ENCODE results near the gene TMEM233.
"Not testable (repeated sequence)": the region's sequence is repeated elsewhere in the genome, so short reads cannot be mapped to it uniquely, and the experiment has no call there.

Gene TMEM233

DNA sequence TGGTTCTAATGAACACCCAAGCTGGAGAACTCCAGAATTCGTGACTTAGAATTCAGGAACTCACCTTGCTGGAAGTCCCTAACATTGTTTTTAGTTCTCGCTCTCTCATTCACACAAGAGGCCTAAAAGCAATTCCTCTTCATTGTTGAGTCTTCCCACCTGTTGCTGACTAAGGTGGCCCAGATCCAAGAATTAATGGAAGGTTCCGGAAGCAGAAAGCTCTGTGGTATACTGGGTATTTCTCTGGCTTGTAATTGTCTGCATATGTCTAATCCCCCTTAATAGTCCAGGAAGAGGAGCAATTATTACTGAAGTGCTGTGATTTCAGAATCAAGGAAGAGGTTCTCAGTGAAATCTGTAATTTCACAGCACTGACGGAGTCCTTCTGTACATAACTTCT lies 31.4 kb downstream of the TMEM233 start:
- ATAC-seq (no peak), DNase-seq (no peak)
- Mint-ChIP-seq H3K27ac (no peak overlapping the region), H3K27me3 (peaks cover 12% of the 10 kb centered on the region), H3K4me3 (no peak overlapping the region), H3K4me1 (no peaks in the 10 kb centered on the region), H3K9me3 (no peaks in the 10 kb centered on the region), H3K36me3 (ENCODE audit: low read depth) (no peaks in the 10 kb centered on the region)

DNA sequence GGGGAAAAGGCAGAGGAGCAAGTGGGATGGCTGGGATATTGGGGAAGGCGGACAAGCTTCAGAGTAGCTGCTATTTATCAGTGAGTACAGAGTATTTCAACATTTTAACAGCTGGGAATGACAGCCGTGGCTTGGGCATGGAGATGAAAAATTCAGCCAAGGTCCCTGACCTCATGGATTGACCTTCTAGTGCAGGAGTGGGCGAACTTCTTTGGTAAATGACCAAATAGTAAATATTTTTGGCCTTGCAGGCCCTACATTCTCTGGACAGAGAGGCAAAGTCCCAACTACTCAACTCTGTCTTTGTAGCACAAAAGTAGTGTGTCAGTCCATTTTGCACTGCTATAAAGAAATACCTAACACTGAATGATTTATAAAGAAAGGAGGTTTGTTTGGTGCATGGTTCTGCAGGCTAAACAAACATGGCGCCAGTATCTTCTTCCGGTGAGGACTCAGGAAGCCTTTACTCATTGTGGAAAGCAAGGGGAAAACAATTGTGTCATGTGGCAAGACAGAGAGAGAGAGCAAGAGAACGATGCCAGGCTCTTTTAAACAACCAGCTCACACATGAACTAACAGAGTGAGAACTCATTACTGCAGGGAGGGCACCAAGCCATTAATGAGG lies 33.6 kb downstream of the TMEM233 start:
- DNase-seq (no peak), ATAC-seq (no peak)
- Mint-ChIP-seq H3K4me1 (no peaks in the 10 kb centered on the region), H3K4me3 (no peak overlapping the region), H3K27me3 (peaks cover 7% of the 10 kb centered on the region), H3K27ac (no peak overlapping the region), H3K36me3 (ENCODE audit: low read depth) (no peaks in the 10 kb centered on the region), H3K9me3 (no peaks in the 10 kb centered on the region)

DNA sequence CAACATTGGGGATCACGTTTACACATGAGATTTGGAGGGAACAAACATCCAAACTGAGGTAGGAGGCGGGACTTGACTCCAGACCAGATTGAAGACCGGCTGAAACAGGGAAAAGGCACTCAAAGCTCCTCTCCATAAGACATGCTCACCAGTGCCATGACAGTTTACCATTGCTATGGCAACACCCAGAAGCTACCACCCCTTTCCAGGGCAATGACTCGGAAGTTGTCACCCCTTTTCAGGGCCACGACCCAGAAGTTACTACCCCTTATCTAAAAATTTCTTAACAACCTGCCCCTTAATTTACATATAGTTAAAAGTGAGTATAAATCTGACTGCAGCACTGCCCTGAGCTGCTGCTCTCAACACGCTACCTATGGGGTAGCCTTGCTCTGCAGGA lies 34.1 kb downstream of the TMEM233 start:
- no peak overlapping the region for H3K4me3 Mint-ChIP-seq
- peaks cover 7% of the 10 kb centered on the region for H3K27me3 Mint-ChIP-seq
- no peak overlapping the region for H3K27ac Mint-ChIP-seq
- DNase-seq = no peak
- H3K9me3 Mint-ChIP-seq = no peaks in the 10 kb centered on the region
- H3K36me3 Mint-ChIP-seq (ENCODE audit: low read depth) = no peaks in the 10 kb centered on the region
- H3K4me1 Mint-ChIP-seq = no peaks in the 10 kb centered on the region
- ATAC-seq = no peak

DNA sequence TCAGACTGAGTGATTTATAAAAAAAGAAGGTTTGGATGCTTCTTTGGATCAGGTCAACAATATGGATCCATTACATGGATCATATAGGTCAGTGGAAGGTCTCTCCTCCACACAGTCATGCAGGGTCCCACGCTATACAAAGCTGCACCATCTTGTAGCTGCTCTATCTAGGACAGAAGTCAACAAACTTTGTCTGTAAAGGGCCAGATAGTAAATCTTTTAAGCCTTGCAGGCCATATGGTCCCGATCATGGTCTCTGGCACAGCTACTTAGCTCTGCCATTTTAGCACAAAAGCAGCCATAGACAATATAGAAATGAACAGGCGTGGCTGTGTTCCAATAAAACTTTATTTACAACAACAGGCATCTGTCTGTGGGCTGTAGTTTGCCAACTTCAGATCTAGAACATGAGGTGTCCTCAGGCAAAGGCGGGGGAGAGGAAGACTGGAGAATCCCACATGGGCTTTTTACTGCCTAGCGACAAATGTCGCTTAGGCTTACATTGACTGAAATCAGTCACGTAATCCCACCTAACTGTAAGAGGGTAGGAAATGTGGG lies 36.7 kb downstream of the TMEM233 start:
- Mint-ChIP-seq H3K27me3 (peaks cover 14% of the 10 kb centered on the region), H3K36me3 (ENCODE audit: low read depth) (no peaks in the 10 kb centered on the region), H3K4me3 (no peak overlapping the region), H3K4me1 (no peaks in the 10 kb centered on the region), H3K9me3 (no peaks in the 10 kb centered on the region), H3K27ac (no peak overlapping the region)
- ATAC-seq (no peak), DNase-seq (no peak)

DNA sequence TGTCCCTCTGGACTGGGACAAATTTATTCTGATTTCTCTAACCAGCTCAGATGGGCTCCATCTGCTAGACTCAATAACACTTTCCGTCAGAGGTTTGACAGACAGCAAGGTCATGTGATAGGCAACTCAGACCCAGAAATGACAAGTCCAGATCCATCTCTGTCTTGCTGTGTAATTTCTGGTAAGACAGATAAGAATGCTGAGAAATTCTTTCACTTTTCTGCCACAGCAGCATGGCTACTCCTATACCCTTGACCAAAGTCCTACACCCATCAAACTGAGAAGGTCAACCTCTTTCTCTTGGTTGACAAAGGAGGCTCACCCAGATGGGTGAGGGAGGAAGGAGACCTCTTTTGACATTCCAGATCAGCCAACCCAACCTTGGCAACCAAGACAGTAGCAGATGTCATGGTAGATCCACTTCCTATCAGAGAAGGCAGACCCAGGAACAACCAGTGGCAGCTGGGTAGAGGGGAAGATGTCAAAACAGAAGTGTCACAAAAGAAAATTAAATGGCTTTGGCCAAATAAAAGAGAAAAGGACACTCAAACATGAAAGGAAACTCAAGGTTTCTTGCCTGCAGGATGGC lies 37.5 kb downstream of the TMEM233 start:
- Mint-ChIP-seq H3K36me3 (ENCODE audit: low read depth) (no peaks in the 10 kb centered on the region), H3K27ac (no peak overlapping the region), H3K4me1 (no peaks in the 10 kb centered on the region), H3K4me3 (no peak overlapping the region), H3K9me3 (no peaks in the 10 kb centered on the region), H3K27me3 (peaks cover 20% of the 10 kb centered on the region)
- DNase-seq (no peak), ATAC-seq (no peak)

DNA sequence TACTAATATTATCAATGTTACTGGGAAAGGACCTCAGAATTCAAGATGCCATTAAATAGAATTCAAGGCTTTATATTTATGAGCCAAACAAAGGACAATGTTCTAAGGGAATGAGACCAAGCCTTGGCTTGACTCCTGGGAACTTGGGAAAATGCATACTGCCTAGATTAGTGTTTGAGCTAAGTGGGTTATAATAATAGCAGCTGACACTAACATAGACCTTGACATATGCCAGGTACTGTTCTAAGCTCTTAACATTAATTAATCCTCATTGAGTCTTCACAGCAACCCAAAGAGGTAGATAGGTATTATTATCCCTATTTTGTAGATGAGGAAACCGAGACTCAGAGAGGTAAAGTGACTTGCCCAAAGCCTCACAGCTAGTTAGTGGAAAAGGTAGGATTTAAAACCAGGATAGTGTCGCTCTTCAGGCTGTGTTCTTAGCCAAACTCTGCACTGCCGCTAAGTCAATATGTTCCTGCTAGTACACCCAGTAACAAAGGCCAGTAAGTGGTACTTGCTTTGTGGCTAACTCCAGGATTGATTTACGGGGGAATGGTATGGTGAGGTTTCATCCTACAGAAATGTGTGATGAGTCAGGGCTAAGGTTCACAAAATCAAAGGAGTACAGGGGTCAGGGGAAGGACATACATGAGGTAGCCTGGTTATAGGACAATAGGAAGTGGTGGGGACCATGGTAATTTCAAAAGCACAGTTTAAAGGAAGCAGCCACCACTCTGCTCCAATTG lies 38.5 kb downstream of the TMEM233 start:
- H3K9me3 Mint-ChIP-seq = no peaks in the 10 kb centered on the region
- H3K27me3 Mint-ChIP-seq = peaks cover 22% of the 10 kb centered on the region
- H3K4me1 Mint-ChIP-seq = no peaks in the 10 kb centered on the region
- H3K36me3 Mint-ChIP-seq (ENCODE audit: low read depth) = no peaks in the 10 kb centered on the region
- ATAC-seq = no peak
- DNase-seq = no peak
- no peak overlapping the region for H3K27ac Mint-ChIP-seq
- H3K4me3 Mint-ChIP-seq = no peak overlapping the region

DNA sequence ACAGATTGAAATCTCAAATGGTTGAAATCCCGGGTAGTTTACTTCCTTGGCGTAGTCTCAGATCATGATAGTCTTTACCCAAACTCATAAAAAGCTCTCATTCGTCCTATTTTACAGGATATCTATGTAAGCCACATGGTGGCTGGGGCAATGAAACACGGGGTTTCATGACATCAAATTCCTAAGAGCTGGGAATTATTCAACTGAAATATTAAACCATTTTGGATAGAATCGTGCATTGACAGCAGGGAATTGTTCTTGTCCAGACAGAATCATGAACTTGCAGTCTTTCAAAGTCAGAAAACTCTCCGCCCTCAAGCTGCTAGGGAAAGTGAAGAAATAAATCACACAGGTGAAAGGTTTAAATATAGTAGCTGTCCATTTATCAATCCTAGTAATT lies 41.2 kb downstream of the TMEM233 start:
- Mint-ChIP-seq H3K4me3 (no peak overlapping the region), H3K36me3 (ENCODE audit: low read depth) (no peaks in the 10 kb centered on the region), H3K27me3 (peaks cover 15% of the 10 kb centered on the region), H3K9me3 (no peaks in the 10 kb centered on the region), H3K27ac (no peak overlapping the region), H3K4me1 (no peaks in the 10 kb centered on the region)
- no peak for DNase-seq
- ATAC-seq = no peak

DNA sequence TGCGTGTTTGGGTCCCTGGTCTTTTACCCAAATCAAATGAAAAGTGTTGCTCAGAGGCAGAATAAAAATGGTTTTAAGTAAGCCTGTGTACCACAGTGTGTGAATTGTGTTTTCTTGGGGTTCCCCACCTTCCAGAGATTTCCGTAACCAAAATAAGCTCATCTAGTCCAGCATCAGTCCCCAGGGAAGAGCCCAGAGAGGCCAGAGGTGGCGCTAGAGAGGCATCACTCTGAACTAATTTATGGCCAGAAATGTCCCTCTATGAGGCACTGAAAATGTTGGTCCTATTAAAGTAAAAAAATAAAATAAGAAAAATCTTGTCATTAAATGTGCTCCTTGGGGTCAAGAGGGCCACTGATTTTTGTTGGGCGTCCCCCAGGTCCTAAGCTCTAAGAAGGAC lies 49.4 kb downstream of the TMEM233 start:
- no peaks in the 10 kb centered on the region for H3K36me3 Mint-ChIP-seq (ENCODE audit: low read depth)
- no peaks in the 10 kb centered on the region for H3K9me3 Mint-ChIP-seq
- H3K4me1 Mint-ChIP-seq = no peaks in the 10 kb centered on the region
- DNase-seq (no peak), ATAC-seq (no peak)
- H3K27me3 Mint-ChIP-seq = peaks cover 6% of the 10 kb centered on the region
- H3K27ac Mint-ChIP-seq = no peak overlapping the region
- no peak overlapping the region for H3K4me3 Mint-ChIP-seq

DNA sequence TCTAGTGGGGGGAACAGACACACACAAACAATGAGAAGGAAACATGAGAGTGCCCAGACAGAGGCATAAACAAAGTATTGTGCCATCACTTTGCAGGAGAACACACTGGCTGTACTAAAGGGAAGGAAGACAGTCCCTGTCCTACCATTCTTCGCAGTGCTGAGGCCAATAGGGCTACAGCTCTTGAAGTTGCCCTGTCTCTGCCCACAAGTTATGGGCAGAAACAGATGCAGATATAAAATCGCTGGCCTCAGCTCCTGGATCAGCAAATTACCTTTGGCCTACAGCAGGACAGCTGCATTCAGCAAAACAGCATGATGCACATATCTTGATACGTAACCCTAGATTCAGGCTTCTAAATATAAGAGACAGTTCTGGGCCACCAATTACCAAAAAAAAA lies 51.4 kb downstream of the TMEM233 start:
- H3K4me3 Mint-ChIP-seq = no peak overlapping the region
- H3K36me3 Mint-ChIP-seq (ENCODE audit: low read depth) = no peaks in the 10 kb centered on the region
- H3K27ac Mint-ChIP-seq = no peak overlapping the region
- peaks cover 8% of the 10 kb centered on the region for H3K27me3 Mint-ChIP-seq
- H3K9me3 Mint-ChIP-seq = no peaks in the 10 kb centered on the region
- no peak for DNase-seq
- no peak for ATAC-seq
- no peaks in the 10 kb centered on the region for H3K4me1 Mint-ChIP-seq

DNA sequence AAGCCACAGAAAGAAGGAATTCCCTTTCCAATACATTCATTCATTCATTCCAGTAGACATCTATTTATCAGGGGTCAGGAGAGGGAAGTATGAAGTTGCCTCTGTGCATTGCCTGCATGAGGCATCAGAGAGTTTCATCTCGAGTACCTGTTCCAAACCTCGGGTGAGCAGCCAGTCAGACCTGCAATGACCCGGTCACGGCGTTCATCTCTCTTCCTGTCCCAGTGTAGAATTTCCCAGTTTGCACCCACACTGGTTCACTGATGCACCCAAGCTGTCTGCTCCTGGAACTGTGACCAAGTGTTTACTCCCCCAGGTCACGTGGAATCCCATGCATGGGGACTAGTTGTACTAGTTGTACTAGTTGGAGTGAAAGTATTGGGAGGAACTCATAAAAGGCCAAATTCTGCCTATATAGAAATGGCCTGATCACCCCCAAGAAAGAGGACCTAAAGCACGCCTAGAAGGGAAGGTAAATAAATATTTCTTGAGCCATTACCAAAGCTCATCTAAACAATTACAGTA lies 52.0 kb downstream of the TMEM233 start:
- H3K36me3 Mint-ChIP-seq (ENCODE audit: low read depth) = no peaks in the 10 kb centered on the region
- ATAC-seq (no peak), DNase-seq (no peak)
- no peaks in the 10 kb centered on the region for H3K9me3 Mint-ChIP-seq
- H3K4me1 Mint-ChIP-seq = no peaks in the 10 kb centered on the region
- H3K27me3 Mint-ChIP-seq = peaks cover 8% of the 10 kb centered on the region
- H3K27ac Mint-ChIP-seq = no peak overlapping the region
- no peak overlapping the region for H3K4me3 Mint-ChIP-seq

DNA sequence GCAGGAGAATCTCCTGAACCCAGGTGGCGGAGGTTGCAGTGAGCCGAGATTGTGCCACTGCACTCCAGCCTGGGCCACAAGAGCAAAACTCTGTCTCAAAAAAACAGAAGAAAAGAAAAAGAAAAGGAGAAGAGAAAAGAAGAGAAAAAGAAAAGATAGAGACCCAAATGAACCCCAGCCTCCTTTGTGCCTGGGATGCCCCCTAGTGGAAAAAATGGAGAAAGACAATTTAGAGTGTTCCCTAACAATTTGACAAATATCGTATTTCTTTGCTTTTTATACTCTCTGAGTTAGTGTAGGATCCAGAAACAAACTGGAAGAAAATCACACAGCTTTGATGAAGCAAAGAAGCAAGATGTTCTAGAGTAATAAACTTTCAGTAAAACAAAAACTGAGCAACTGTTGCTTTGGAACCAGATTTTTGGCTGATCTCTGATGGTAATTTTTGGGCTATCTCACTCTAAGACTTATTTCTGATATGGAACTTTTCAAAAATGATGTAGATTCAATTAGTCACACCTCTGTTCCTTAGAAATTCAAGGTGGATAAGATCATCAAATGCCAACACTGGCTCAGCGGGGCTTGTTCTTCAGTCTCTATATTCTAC lies 55.7 kb downstream of the TMEM233 start:
- Mint-ChIP-seq H3K27ac (no peak overlapping the region), H3K4me3 (no peak overlapping the region), H3K4me1 (no peaks in the 10 kb centered on the region), H3K9me3 (peaks cover 21% of the 10 kb centered on the region), H3K27me3 (peaks cover 6% of the 10 kb centered on the region), H3K36me3 (ENCODE audit: low read depth) (no peaks in the 10 kb centered on the region)
- DNase-seq (no peak), ATAC-seq (no peak)

DNA sequence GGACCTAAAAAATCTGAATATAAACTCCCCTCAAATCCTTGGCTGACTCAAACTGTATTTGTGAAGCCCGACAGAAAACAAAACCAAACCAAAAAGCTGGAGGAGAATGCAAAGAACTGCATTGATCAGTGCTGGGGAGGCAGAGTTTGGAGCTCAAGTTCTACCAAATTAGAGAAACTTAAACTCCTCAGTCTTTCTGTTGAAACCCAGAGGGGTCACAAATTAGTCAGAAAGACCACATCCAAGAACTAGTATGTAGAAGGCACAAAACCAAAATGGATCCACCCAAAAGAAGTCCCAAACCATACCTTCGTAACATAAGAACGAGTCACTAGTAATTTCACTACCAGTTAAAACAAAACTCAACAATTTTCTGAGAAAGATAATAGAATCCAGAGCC lies 59.1 kb downstream of the TMEM233 start:
- Mint-ChIP-seq H3K4me3 (no peak overlapping the region), H3K4me1 (no peaks in the 10 kb centered on the region), H3K36me3 (ENCODE audit: low read depth) (no peaks in the 10 kb centered on the region), H3K27me3 (peaks cover 4% of the 10 kb centered on the region), H3K27ac (no peak overlapping the region), H3K9me3 (peaks cover 22% of the 10 kb centered on the region)
- ATAC-seq = peak; percentile 36
- no peak for DNase-seq

DNA sequence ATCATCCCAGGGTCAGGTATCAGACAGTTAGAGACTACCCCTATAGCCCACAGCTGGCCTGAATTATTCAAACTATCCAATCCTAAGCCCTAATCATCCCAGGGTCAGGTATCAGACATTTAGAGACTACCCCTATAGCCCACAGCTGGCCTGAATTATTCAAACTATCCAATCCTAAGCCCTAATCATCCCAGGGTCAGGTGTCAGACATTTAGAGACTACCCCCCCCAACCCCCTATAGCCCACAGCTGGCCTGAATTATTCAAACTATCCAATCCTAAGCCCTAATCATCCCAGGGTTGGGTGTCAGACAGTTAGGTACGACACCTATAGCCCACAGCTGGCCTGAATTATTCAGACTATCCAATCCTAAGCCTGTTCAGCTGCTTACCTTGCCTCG lies 63.4 kb downstream of the TMEM233 start:
- H3K36me3 Mint-ChIP-seq (ENCODE audit: low read depth); H3K27ac Mint-ChIP-seq; H3K27me3 Mint-ChIP-seq; H3K4me1 Mint-ChIP-seq; DNase-seq; ATAC-seq; H3K4me3 Mint-ChIP-seq: not testable (repeated sequence)
- H3K9me3 Mint-ChIP-seq = peaks cover 21% of the 10 kb centered on the region

DNA sequence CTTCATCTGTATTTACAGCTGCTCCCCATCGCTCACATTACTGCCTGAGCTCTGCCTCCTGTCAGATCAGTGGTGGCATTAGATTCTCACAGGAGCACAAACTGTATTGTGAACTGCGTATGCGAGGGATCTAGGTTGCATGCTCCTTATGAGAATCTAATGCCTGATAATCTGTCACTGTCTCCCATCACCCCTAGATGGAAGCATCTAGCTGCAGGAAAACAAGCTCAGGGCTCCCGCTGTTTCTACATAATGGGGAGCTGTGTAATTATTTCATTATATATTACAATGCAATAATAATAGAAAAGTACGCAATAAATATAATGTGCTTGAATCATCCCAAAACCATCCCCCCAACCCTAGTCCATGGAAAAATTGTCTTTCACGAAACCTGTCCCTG lies 64.6 kb downstream of the TMEM233 start:
- H3K27me3 Mint-ChIP-seq; ATAC-seq; H3K4me3 Mint-ChIP-seq; H3K36me3 Mint-ChIP-seq (ENCODE audit: low read depth); H3K27ac Mint-ChIP-seq; DNase-seq; H3K4me1 Mint-ChIP-seq: not testable (repeated sequence)
- peaks cover 12% of the 10 kb centered on the region for H3K9me3 Mint-ChIP-seq
